Measurements from ENCODE around the gene MAP4. TPM values are rescaled to one million over a fixed set of nuclear protein-coding genes. Genes with fewer than 3 reads are reported as not detected.

Gene MAP4
- total and polyA plus RNA-seq, 2 of the 13 experiments (the other 11 are each of a cell fraction or from before 2014, with no cell fraction given), result 33.1 to 38.7 TPM

DNA sequence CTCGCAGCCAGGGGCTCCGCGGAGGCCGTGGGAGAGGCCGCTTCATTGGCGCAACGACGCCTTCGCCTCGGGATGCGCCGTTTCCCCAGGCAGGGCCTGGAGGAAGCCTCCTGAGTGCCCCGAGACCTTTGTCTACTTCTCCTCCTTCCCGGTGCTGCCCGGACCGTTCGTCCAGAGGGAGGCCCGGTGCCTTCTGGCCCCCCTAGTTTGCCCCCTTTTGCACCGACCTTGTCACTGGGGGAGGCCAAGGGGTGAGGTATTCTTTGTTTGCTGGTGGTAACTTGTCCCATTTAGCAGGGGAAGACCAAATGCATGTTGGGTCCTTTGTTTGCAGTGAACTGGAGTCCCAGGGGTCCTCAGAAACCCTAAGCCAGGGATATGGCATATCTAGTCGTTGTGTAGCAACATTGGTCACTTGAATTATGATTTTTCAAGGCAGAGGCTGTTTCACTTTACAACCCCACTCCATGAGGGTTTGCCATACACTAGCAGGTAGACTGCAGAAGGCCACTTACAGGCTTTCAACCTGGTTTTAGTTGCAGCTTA is 212.7 kb downstream of the MAP4 start (continued):
- TF ChIP-seq, protein P1, sequence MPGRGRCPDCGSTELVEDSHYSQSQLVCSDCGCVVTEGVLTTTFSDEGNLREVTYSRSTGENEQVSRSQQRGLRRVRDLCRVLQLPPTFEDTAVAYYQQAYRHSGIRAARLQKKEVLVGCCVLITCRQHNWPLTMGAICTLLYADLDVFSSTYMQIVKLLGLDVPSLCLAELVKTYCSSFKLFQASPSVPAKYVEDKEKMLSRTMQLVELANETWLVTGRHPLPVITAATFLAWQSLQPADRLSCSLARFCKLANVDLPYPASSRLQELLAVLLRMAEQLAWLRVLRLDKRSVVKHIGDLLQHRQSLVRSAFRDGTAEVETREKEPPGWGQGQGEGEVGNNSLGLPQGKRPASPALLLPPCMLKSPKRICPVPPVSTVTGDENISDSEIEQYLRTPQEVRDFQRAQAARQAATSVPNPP (CRISPR knock-in tag; IDR thresholded peaks at IDR 0.05), result no peak
- TF ChIP-seq ZNF749 (CRISPR knock-in tag; IDR thresholded peaks at IDR 0.05; ENCODE audit: borderline replicate concordance), result no peak
- TF ChIP-seq ZNF136 (CRISPR knock-in tag; IDR thresholded peaks at IDR 0.05; ENCODE audit: low read depth), result no peak
- TF ChIP-seq ZNF337 (CRISPR knock-in tag; IDR thresholded peaks at IDR 0.05; ENCODE audit: borderline replicate concordance, low read depth), result no peak
- no peak for TF ChIP-seq ZNF660 (CRISPR knock-in tag; IDR thresholded peaks at IDR 0.05; ENCODE audit: borderline replicate concordance, low read depth)
- TF ChIP-seq TEAD2 (CRISPR knock-in tag; IDR thresholded peaks at IDR 0.05), result no peak
- no peak for TF ChIP-seq ZNF550 (CRISPR knock-in tag; IDR thresholded peaks at IDR 0.05; ENCODE audit: borderline replicate concordance)
- TF ChIP-seq RFX5 (IDR thresholded peaks at IDR 0.05; ENCODE audit: low read depth, low read length), result no peak
- TF ChIP-seq TCF12 (IDR thresholded peaks at IDR 0.05), result no peak
- no peak for TF ChIP-seq TCF12 (CRISPR knock-in tag; IDR thresholded peaks at IDR 0.05)
- no peak for TF ChIP-seq ZNF10 (CRISPR knock-in tag; IDR thresholded peaks at IDR 0.05; ENCODE audit: borderline replicate concordance, low read depth)
- TF ChIP-seq, protein P2, sequence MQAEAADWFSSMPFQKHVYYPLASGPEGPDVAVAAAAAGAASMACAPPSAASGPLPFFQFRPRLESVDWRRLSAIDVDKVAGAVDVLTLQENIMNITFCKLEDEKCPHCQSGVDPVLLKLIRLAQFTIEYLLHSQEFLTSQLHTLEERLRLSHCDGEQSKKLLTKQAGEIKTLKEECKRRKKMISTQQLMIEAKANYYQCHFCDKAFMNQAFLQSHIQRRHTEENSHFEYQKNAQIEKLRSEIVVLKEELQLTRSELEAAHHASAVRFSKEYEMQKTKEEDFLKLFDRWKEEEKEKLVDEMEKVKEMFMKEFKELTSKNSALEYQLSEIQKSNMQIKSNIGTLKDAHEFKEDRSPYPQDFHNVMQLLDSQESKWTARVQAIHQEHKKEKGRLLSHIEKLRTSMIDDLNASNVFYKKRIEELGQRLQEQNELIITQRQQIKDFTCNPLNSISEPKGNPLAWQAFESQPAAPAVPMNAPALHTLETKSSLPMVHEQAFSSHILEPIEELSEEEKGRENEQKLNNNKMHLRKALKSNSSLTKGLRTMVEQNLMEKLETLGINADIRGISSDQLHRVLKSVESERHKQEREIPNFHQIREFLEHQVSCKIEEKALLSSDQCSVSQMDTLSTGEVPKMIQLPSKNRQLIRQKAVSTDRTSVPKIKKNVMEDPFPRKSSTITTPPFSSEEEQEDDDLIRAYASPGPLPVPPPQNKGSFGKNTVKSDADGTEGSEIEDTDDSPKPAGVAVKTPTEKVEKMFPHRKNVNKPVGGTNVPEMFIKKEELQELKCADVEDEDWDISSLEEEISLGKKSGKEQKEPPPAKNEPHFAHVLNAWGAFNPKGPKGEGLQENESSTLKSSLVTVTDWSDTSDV (CRISPR knock-in tag; IDR thresholded peaks at IDR 0.05), result no peak
- peak; percentile 2; the same call in 1 of the 2 replicates for TF ChIP-seq PHF8 (CRISPR knock-in tag; IDR thresholded peaks at IDR 0.05)
- no peak for TF ChIP-seq CBFB (CRISPR knock-in tag; IDR thresholded peaks at IDR 0.05)
- TF ChIP-seq, protein P3, sequence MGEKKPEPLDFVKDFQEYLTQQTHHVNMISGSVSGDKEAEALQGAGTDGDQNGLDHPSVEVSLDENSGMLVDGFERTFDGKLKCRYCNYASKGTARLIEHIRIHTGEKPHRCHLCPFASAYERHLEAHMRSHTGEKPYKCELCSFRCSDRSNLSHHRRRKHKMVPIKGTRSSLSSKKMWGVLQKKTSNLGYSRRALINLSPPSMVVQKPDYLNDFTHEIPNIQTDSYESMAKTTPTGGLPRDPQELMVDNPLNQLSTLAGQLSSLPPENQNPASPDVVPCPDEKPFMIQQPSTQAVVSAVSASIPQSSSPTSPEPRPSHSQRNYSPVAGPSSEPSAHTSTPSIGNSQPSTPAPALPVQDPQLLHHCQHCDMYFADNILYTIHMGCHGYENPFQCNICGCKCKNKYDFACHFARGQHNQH (CRISPR knock-in tag; IDR thresholded peaks at IDR 0.05), result no peak
- TF ChIP-seq, protein P4, sequence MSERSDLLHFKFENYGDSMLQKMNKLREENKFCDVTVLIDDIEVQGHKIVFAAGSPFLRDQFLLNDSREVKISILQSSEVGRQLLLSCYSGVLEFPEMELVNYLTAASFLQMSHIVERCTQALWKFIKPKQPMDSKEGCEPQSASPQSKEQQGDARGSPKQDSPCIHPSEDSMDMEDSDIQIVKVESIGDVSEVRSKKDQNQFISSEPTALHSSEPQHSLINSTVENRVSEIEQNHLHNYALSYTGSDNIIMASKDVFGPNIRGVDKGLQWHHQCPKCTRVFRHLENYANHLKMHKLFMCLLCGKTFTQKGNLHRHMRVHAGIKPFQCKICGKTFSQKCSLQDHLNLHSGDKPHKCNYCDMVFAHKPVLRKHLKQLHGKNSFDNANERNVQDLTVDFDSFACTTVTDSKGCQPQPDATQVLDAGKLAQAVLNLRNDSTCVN (CRISPR knock-in tag; IDR thresholded peaks at IDR 0.05; ENCODE audit: borderline replicate concordance), result no peak
- peak; percentile 91 for TF ChIP-seq ZFX (CRISPR knock-in tag; IDR thresholded peaks at IDR 0.05; ENCODE audit: low read depth)
- TF ChIP-seq ZNF562 (CRISPR knock-in tag; IDR thresholded peaks at IDR 0.05; ENCODE audit: borderline replicate concordance), result no peak
- TF ChIP-seq HNRNPUL1 (IDR thresholded peaks at IDR 0.05; ENCODE audit: low read depth, low read length), result no peak
- TF ChIP-seq ZNF232 (CRISPR knock-in tag; IDR thresholded peaks at IDR 0.05; ENCODE audit: borderline replicate concordance), result peak; percentile 41; the same call in 1 of the 2 replicates
- TF ChIP-seq ZNF557 (CRISPR knock-in tag; IDR thresholded peaks at IDR 0.05), result no peak
- TF ChIP-seq SALL1 (CRISPR knock-in tag; IDR thresholded peaks at IDR 0.05), result no peak
- no peak for TF ChIP-seq ATF7-NPFF (CRISPR knock-in tag; IDR thresholded peaks at IDR 0.05; ENCODE audit: low read depth)
- TF ChIP-seq ZC3H4 (CRISPR knock-in tag; IDR thresholded peaks at IDR 0.05; ENCODE audit: borderline replicate concordance), result no peak
- TF ChIP-seq ZNF616 (CRISPR knock-in tag; IDR thresholded peaks at IDR 0.05; ENCODE audit: low read depth), result no peak
- no peak for TF ChIP-seq SMYD3 (CRISPR knock-in tag; IDR thresholded peaks at IDR 0.05)
